Peyer's patch (tissue), 4 donors: ENCODE results near the gene CNTNAP2. TPM values are rescaled to one million over a fixed set of nuclear protein-coding genes. Genes with fewer than 3 reads are reported as not detected.
"Not testable (repeated sequence)": the region's sequence is repeated elsewhere in the genome, so short reads cannot be mapped to it uniquely, and the experiment has no call there.

ENCODE experiments used
- DNase-seq, 3 donors: peaks; one replicate each; pipeline ENCODE4 v3.0.0-alpha.2; 2017 to 2019
- H3K27ac ChIP-seq, 4 donors: fragments of 200-600 bp; sonication (generic); one replicate each; pipeline ENCODE4 v1.5.1; 2016 to 2019
- H3K27me3 ChIP-seq, 2 donors: fragments of 200-600 bp; sonication (generic); one replicate each; pipeline ENCODE4 v1.5.1; 2019
- H3K36me3 ChIP-seq, 3 donors: fragments of 200-600 bp; sonication (generic); one replicate each; pipeline ENCODE4 v1.5.1; 2016 to 2019
- H3K4me1 ChIP-seq, 4 donors: fragments of 200-600 bp; sonication (generic); one replicate each; pipeline ENCODE4 v1.5.1; 2016 to 2019
- H3K4me3 ChIP-seq, 4 donors: fragments of 200-600 bp; sonication (generic); 1 replicate in 3 of 4; 2 replicates in 1 of 4; pipeline ENCODE4 v1.5.1; 2016 to 2019; ENCODE audit warnings: mild to moderate bottlenecking in 1 of 4
- H3K9me3 ChIP-seq, 4 donors: fragments of 200-600 bp; sonication (generic); one replicate each; pipeline ENCODE4 v1.5.1; 2016 to 2019; ENCODE audit warnings: mild to moderate bottlenecking in 1 of 4
- POLR2A ChIP-seq, 2 donors: fragments of 450-650 bp; IDR thresholded peaks; one replicate each; pipeline ENCODE4 v1.5.1; 2017; ENCODE audit warnings: antibody characterized with exemption in 2 of 2, mild to moderate bottlenecking in 2 of 2, moderate library complexity in 2 of 2
- total RNA-seq, 4 donors: library from RNA; depleted of rRNA; stranded (reverse); fragments of >200 nt; gene quantifications; one replicate each; pipeline ENCODE4 v1.1.0, GENCODE V29; 2016
- TF ChIP-seq, protein P1 (sequence below), 6 experiments: fragments of 450-650 bp in 4 of 6; fragments of 200-600 bp in 2 of 6; sonication (generic) in 1 of 6; IDR thresholded peaks; one replicate each; pipeline ENCODE4 v1.5.1; 2017 to 2019; ENCODE audit warnings: antibody characterized with exemption in 6 of 6, mild to moderate bottlenecking in 3 of 6, moderate library complexity in 1 of 6

Gene CNTNAP2
- total RNA-seq, 4 donors from 2014 or later, result 1.5 to 4.9 (median 3.6) TPM

DNA sequence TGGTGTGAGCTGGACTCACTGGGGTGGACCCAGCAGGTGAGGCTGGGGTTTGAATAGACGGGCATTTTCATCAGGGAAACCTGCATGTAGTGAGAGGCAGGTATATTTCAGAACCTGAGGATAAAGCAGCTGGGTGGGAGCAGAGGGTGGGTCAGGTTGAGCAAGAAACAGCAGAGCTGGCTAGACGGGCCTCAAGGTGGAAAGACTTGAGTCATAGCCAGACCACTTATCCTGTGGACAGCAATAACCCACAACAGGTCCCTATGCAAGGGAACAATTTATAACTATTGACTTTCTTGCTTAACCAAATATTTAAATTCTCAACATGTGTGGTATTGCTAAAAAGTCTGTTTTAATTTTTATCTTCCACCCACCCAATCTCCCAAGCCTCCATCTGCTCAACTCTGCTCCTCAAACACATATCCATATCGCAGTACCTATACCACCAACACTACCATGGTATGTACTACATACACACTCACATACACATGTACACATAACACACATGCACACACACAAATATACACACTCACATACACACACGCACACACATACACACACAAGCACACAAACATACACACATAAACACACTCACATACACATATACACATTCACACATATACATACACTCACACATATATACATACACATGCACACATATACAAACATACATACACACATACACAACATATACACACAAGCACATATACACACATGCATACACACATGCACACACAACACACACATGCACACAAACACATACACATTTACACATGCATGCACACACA, 2345.0 kb downstream of the CNTNAP2 start:
- no peak overlapping the region for H3K27ac ChIP-seq
- no peak for DNase-seq
- no peaks in the 10 kb centered on the region for H3K36me3 ChIP-seq
- H3K27me3 ChIP-seq, result no peaks in the 10 kb centered on the region
- no peaks in the 10 kb centered on the region for H3K4me1 ChIP-seq
- TF ChIP-seq, protein P1, sequence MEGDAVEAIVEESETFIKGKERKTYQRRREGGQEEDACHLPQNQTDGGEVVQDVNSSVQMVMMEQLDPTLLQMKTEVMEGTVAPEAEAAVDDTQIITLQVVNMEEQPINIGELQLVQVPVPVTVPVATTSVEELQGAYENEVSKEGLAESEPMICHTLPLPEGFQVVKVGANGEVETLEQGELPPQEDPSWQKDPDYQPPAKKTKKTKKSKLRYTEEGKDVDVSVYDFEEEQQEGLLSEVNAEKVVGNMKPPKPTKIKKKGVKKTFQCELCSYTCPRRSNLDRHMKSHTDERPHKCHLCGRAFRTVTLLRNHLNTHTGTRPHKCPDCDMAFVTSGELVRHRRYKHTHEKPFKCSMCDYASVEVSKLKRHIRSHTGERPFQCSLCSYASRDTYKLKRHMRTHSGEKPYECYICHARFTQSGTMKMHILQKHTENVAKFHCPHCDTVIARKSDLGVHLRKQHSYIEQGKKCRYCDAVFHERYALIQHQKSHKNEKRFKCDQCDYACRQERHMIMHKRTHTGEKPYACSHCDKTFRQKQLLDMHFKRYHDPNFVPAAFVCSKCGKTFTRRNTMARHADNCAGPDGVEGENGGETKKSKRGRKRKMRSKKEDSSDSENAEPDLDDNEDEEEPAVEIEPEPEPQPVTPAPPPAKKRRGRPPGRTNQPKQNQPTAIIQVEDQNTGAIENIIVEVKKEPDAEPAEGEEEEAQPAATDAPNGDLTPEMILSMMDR (IDR thresholded peaks at IDR 0.05), result no peak
- no peak for TF ChIP-seq POLR2A (IDR thresholded peaks at IDR 0.05)
- no peak overlapping the region for H3K4me3 ChIP-seq
- no peaks in the 10 kb centered on the region for H3K9me3 ChIP-seq

DNA sequence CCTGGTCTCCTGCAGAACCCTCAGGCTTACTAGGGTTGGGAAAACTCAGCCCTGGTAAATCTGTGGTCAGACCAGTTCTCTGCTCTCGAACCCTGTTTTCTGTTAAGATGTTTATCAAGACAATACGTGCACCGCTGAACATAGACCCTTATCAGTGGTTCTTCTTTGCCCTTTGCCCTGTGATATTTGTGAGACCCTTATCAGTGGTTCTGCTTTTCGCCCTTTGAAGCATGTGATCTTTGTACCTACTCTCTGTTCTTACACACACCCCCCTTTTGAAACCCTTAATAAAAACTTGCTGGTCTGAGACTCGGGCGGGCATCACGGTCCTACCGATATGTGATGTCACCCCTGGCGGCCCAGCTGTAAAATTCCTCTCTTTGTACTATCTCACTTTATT, 2346.2 kb downstream of the CNTNAP2 start:
- H3K27ac ChIP-seq, H3K36me3 ChIP-seq, DNase-seq, H3K4me3 ChIP-seq, H3K9me3 ChIP-seq, H3K27me3 ChIP-seq, H3K4me1 ChIP-seq: not testable (repeated sequence)
- TF ChIP-seq, protein P1 (IDR thresholded peaks at IDR 0.05), result peak in 2 of 6 experiments; percentile 24 to 36

DNA sequence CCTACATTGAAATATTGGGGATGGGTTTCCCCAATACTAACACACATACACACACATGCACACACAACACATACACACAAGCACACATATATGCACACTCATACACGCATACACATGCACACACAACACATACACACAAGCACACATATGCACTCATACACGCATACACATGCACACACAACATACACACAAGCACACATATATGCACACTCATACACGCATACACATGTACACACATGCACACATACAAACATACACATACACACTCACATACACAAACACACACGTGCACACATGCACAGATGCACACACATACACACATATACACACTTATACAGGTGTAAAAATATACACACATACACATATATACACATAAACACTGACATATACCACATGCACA, 2346.6 kb downstream of the CNTNAP2 start:
- Histone ChIP-seq H3K27me3 (no peaks in the 10 kb centered on the region), H3K4me3 (no peak overlapping the region), H3K36me3 (no peaks in the 10 kb centered on the region), H3K9me3 (no peaks in the 10 kb centered on the region), H3K27ac (no peak overlapping the region), H3K4me1 (no peaks in the 10 kb centered on the region)
- no peak for DNase-seq
- TF ChIP-seq, protein P1 (IDR thresholded peaks at IDR 0.05), result no peak

DNA sequence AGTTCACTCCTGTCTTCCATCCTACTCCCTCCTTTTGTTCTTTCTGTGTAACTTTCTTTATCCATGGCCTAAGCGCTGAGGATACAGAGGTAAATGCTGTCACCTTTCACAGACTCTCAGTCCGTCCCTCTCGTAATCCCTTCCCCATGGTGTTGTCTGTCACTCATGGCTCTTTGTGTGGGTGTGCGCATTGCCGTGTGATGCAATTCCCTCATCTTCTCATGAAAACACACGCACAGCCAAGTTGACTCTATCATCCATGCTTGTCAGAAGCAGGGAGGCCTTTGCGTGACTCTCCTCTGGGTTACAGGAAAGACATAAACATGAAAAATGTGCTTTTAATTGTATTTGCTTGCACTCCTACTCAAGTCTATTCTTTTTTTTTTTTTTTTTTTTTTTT, 2348.3 kb downstream of the CNTNAP2 start:
- no peaks in the 10 kb centered on the region for H3K36me3 ChIP-seq
- no peak for DNase-seq
- no peak overlapping the region for H3K27ac ChIP-seq
- no peaks in the 10 kb centered on the region for H3K9me3 ChIP-seq
- no peaks in the 10 kb centered on the region for H3K27me3 ChIP-seq
- no peak overlapping the region for H3K4me3 ChIP-seq
- H3K4me1 ChIP-seq, result no peaks in the 10 kb centered on the region
- TF ChIP-seq, protein P1 (IDR thresholded peaks at IDR 0.05), result no peak
- no peak for TF ChIP-seq POLR2A (IDR thresholded peaks at IDR 0.05)

DNA sequence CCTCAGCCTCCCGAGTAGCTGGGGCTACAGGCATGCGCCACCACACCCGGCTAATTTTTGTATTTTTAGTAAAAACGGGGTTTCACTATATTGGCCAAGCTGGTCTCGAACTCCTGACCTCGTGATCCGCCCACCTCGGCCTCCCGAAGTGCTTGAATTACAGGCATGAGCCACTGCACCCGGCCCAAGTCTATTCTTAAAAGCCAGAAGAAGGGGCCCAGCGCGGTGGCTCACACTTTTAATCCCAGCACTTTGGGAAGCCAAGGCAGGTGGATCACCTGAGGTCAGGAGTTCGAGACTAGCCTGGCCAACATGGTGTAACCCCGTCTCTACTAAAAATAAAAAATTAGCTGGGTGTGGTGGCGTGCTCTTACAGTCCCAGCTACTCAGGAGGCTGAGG, 2348.8 kb downstream of the CNTNAP2 start:
- not testable (repeated sequence) for H3K4me3 ChIP-seq, H3K9me3 ChIP-seq, H3K27me3 ChIP-seq, DNase-seq, H3K27ac ChIP-seq, H3K36me3 ChIP-seq, H3K4me1 ChIP-seq

DNA sequence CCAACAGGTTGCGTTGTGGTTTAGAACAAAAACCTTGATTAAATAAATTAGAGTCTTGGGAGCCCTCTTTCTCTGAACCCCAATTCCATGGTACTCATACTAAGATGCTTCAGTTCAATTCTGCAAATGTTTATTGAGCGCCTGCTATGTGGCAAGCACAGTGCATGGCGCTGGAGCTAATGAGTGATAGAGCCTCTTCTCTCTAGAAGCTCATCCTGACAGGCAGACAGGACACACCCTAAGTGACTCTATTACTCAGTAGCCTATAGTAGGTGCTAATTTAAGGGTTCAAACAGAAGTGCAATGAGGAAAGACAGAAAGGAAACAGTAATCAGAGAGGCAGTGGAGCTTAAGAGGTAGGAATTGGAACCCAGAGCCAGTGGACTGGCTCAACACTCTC, 2349.5 kb downstream of the CNTNAP2 start:
- Histone ChIP-seq H3K4me1 (no peaks in the 10 kb centered on the region), H3K27ac (no peak overlapping the region), H3K36me3 (no peaks in the 10 kb centered on the region), H3K4me3 (no peak overlapping the region), H3K9me3 (no peaks in the 10 kb centered on the region), H3K27me3 (no peaks in the 10 kb centered on the region)
- DNase-seq, result no peak
- TF ChIP-seq POLR2A (IDR thresholded peaks at IDR 0.05), result no peak
- TF ChIP-seq, protein P1 (IDR thresholded peaks at IDR 0.05), result no peak
